Spinal cord (tissue), 10 donors: Measurements from ENCODE around the gene BOD1L1. TPM values are rescaled to one million over a fixed set of nuclear protein-coding genes. Genes with fewer than 3 reads are reported as not detected.

Source experiments
- DNase-seq, 6 donors: peaks; one replicate each; pipeline versions ENCODE4 v3.0.0 to v3.0.0-alpha.2; 2013 to 2015; ENCODE audit warnings: low spot score in 6 of 6, low read depth in 4 of 6
- H3K27ac ChIP-seq: one replicate; pipeline ENCODE4 v1.5.1; 2013; ENCODE audit warnings: low read depth, low read length, control low read depth
- H3K27me3 ChIP-seq: one replicate; pipeline ENCODE4 v1.6.1; 2013; ENCODE audit warnings: low read length; ENCODE audit not compliant: control insufficient read depth, insufficient read depth
- H3K36me3 ChIP-seq: one replicate; pipeline ENCODE4 v1.6.1; 2013; ENCODE audit warnings: low read length; ENCODE audit not compliant: control insufficient read depth, insufficient read depth
- H3K4me1 ChIP-seq: one replicate; pipeline ENCODE4 v1.6.1; 2013; ENCODE audit warnings: low read length; ENCODE audit not compliant: control insufficient read depth, insufficient read depth
- H3K4me3 ChIP-seq: one replicate; pipeline ENCODE4 v1.5.1; 2013; ENCODE audit warnings: low read depth, low read length, control low read depth
- H3K9me3 ChIP-seq: one replicate; pipeline ENCODE4 v1.6.1; 2013; ENCODE audit warnings: low read length; ENCODE audit not compliant: control insufficient read depth, insufficient read depth
- WGBS: methylation state at CpG from one replicate; pipeline ENCODE4 v1.1.5; 2013; ENCODE audit warnings: missing lambda C conversion rate; ENCODE audit not compliant: insufficient coverage; 5-methylcytosine and 5-hydroxymethylcytosine counted together
- polyA plus RNA-seq, 2 donors: library from polyadenylated mRNA; unstranded; fragments of 120-200 nt; gene quantifications; one replicate each; pipeline ENCODE4 v1.2.1, GENCODE V29; 2013; ENCODE audit not compliant: insufficient read length in 2 of 2
- total RNA-seq, 2 donors: library from RNA; depleted of rRNA in 1 of 2; stranded (reverse); fragments of 120-200 nt in 1 of 2; fragments of >200 nt in 1 of 2; gene quantifications; one replicate each; pipeline versions ENCODE4 v1.2.3 to v1.2.4, GENCODE V29; 2013 to 2014
- donor health status: healthy.

BOD1L1 gene
- total and polyA plus RNA-seq, 4 donors = 50.4 to 66.9 (median 52.6) TPM

GRCh38 chr4:13626492-13627177 lies 890 bp downstream of the BOD1L1 start:
- 4% methylated on average over 9 of the region's 9 CpGs for WGBS
- Histone ChIP-seq H3K4me3 (peak overlapping the region; percentile 98), H3K4me1 (peaks cover 5% of the 10 kb centered on the region), H3K27me3 (no peaks in the 10 kb centered on the region), H3K36me3 (no peaks in the 10 kb centered on the region), H3K27ac (no peak overlapping the region), H3K9me3 (no peaks in the 10 kb centered on the region)
- DNase-seq = no peak

- Histone ChIP-seq H3K36me3 (peaks cover 9% of the 10 kb centered on the region), H3K9me3 (no peaks in the 10 kb centered on the region), H3K4me1 (no peaks in the 10 kb centered on the region), H3K4me3 (no peak overlapping the region), H3K27ac (no peak overlapping the region), H3K27me3 (no peaks in the 10 kb centered on the region)
- 64% methylated on average over 1 of the region's 2 CpGs for WGBS
- no peak for DNase-seq
Measured at GRCh38 chr4:13618212-13618806, 9.2 kb downstream of the BOD1L1 start.

GRCh38 chr4:13617801-13618200 lies 9.7 kb downstream of the BOD1L1 start:
- no CpG with 5 or more reads among the region's 3 CpGs for WGBS
- Histone ChIP-seq H3K4me3 (no peak overlapping the region), H3K27me3 (no peaks in the 10 kb centered on the region), H3K27ac (no peak overlapping the region), H3K36me3 (peaks cover 11% of the 10 kb centered on the region), H3K9me3 (no peaks in the 10 kb centered on the region), H3K4me1 (no peaks in the 10 kb centered on the region)
- no peak for DNase-seq

GRCh38 chr4:13616597-13616996 lies 10.9 kb downstream of the BOD1L1 start:
- 100% methylated on average over 1 of the region's 4 CpGs for WGBS
- Histone ChIP-seq H3K27me3 (no peaks in the 10 kb centered on the region), H3K4me3 (no peak overlapping the region), H3K36me3 (peaks cover 16% of the 10 kb centered on the region), H3K27ac (no peak overlapping the region), H3K9me3 (no peaks in the 10 kb centered on the region), H3K4me1 (no peaks in the 10 kb centered on the region)
- DNase-seq = no peak

GRCh38 chr4:13615161-13615560 lies 12.4 kb downstream of the BOD1L1 start:
- no peak overlapping the region for H3K27ac ChIP-seq
- H3K36me3 ChIP-seq = peaks cover 16% of the 10 kb centered on the region
- DNase-seq = no peak
- no peaks in the 10 kb centered on the region for H3K27me3 ChIP-seq
- no peaks in the 10 kb centered on the region for H3K9me3 ChIP-seq
- no peak overlapping the region for H3K4me3 ChIP-seq
- no CpG with 5 or more reads among the region's 3 CpGs for WGBS
- H3K4me1 ChIP-seq = no peaks in the 10 kb centered on the region

GRCh38 chr4:13612569-13612968 lies 15.0 kb downstream of the BOD1L1 start:
- Histone ChIP-seq H3K27ac (no peak overlapping the region), H3K36me3 (peaks cover 7% of the 10 kb centered on the region)
- no peak for DNase-seq

GRCh38 chr4:13611283-13611842 lies 16.2 kb downstream of the BOD1L1 start:
- Histone ChIP-seq H3K4me1 (no peaks in the 10 kb centered on the region), H3K36me3 (peaks cover 10% of the 10 kb centered on the region), H3K4me3 (no peak overlapping the region), H3K27ac (no peak overlapping the region), H3K27me3 (no peaks in the 10 kb centered on the region), H3K9me3 (no peaks in the 10 kb centered on the region)
- WGBS = 94% methylated on average over 2 of the region's 3 CpGs
- DNase-seq = no peak

More at GRCh38 chr4:13612569-13612968, 15.0 kb downstream of the BOD1L1 start:
- H3K27me3 ChIP-seq = no peaks in the 10 kb centered on the region
- WGBS = 84% methylated on average over 4 of the region's 4 CpGs
- no peak overlapping the region for H3K4me3 ChIP-seq
- no peaks in the 10 kb centered on the region for H3K4me1 ChIP-seq
- no peaks in the 10 kb centered on the region for H3K9me3 ChIP-seq

- H3K36me3 ChIP-seq = peaks cover 30% of the 10 kb centered on the region
- no peak overlapping the region for H3K4me3 ChIP-seq
- H3K4me1 ChIP-seq = no peaks in the 10 kb centered on the region
- no CpG with 5 or more reads among the region's 1 CpG for WGBS
- H3K27ac ChIP-seq = no peak overlapping the region
- H3K9me3 ChIP-seq = no peaks in the 10 kb centered on the region
- H3K27me3 ChIP-seq = no peaks in the 10 kb centered on the region
- DNase-seq = no peak
Measured at GRCh38 chr4:13605330-13605729, 22.2 kb downstream of the BOD1L1 start.

GRCh38 chr4:13601848-13602247 lies 25.7 kb downstream of the BOD1L1 start:
- H3K36me3 ChIP-seq = peaks cover 39% of the 10 kb centered on the region

GRCh38 chr4:13601048-13601447 lies 26.5 kb downstream of the BOD1L1 start:
- Histone ChIP-seq H3K4me1 (no peaks in the 10 kb centered on the region), H3K4me3 (no peak overlapping the region), H3K9me3 (no peaks in the 10 kb centered on the region), H3K36me3 (peaks cover 42% of the 10 kb centered on the region), H3K27me3 (no peaks in the 10 kb centered on the region), H3K27ac (no peak overlapping the region)
- 99% methylated on average over 3 of the region's 3 CpGs for WGBS
- peak in 1 of 6 donors; percentile 1 for DNase-seq

More at GRCh38 chr4:13601848-13602247, 25.7 kb downstream of the BOD1L1 start:
- WGBS = 89% methylated on average over 1 of the region's 2 CpGs
- H3K4me1 ChIP-seq = no peaks in the 10 kb centered on the region
- no peak overlapping the region for H3K4me3 ChIP-seq
- no peak overlapping the region for H3K27ac ChIP-seq
- no peak for DNase-seq
- no peaks in the 10 kb centered on the region for H3K9me3 ChIP-seq
- H3K27me3 ChIP-seq = no peaks in the 10 kb centered on the region
